Lung microvascular endothelial cell (primary cell): ENCODE results near the gene GDI2. TPM values are rescaled to one million over a fixed set of nuclear protein-coding genes. Genes with fewer than 3 reads are reported as not detected.
"Not testable (repeated sequence)": the region's sequence is repeated elsewhere in the genome, so short reads cannot be mapped to it uniquely, and the experiment has no call there.

Source experiments
- DNase-seq, 2 donors: peaks; one replicate each; pipeline versions ENCODE4 v3.0.0 to v3.0.0-alpha.2; 2010; ENCODE audit warnings: low read depth in 2 of 2
- total RNA-seq: library from RNA; depleted of rRNA; stranded (reverse); fragments of >200 nt; gene quantifications from 2 replicates; pipeline ENCODE4 v1.2.1, GENCODE V29; 2014

GDI2 gene
- total RNA-seq, 1 donor from 2014 or later: 356 TPM

GRCh38 chr10:5788969-5789368 lies 24.3 kb downstream of the GDI2 start:
- no peak for DNase-seq

GRCh38 chr10:5783300-5783699 lies 29.9 kb downstream of the GDI2 start:
- no peak for DNase-seq

GRCh38 chr10:5782174-5782573 lies 31.1 kb downstream of the GDI2 start:
- DNase-seq: no peak

GRCh38 chr10:5779730-5780129 lies 33.5 kb downstream of the GDI2 start:
- DNase-seq: no peak

GRCh38 chr10:5777758-5778157 lies 35.5 kb downstream of the GDI2 start:
- DNase-seq: not testable (repeated sequence)

GRCh38 chr10:5776881-5777197 lies 36.4 kb downstream of the GDI2 start:
- DNase-seq: peak; percentile 51 to 75

GRCh38 chr10:5776136-5776880 lies 36.9 kb downstream of the GDI2 start:
- peak in 1 of 2 donors; percentile 19 for DNase-seq

- no peak for DNase-seq
These were observed 37.5 kb downstream of the GDI2 start for GRCh38 chr10:5775685-5776084.

GRCh38 chr10:5774987-5775620 lies 38.1 kb downstream of the GDI2 start:
- no peak for DNase-seq

GRCh38 chr10:5766189-5766588 lies 47.0 kb downstream of the GDI2 start:
- DNase-seq: no peak

GRCh38 chr10:5765617-5766016 lies 47.6 kb downstream of the GDI2 start:
- no peak for DNase-seq

GRCh38 chr10:5764422-5765297 lies 48.6 kb downstream of the GDI2 start:
- DNase-seq: no peak

- no peak for DNase-seq
These were observed 50.7 kb downstream of the GDI2 start for GRCh38 chr10:5762531-5762930.

GRCh38 chr10:5761220-5761619 lies 52.0 kb downstream of the GDI2 start:
- no peak for DNase-seq

- DNase-seq: no peak
These were observed 52.7 kb downstream of the GDI2 start for GRCh38 chr10:5760515-5760914.

GRCh38 chr10:5758927-5759326 lies 54.3 kb downstream of the GDI2 start:
- no peak for DNase-seq

GRCh38 chr10:5757766-5758517 lies 55.3 kb downstream of the GDI2 start:
- DNase-seq: no peak

- DNase-seq: no peak
These were observed 60.8 kb downstream of the GDI2 start for GRCh38 chr10:5752301-5752871.

GRCh38 chr10:5751601-5752253 lies 61.5 kb downstream of the GDI2 start:
- no peak for DNase-seq

- DNase-seq: no peak
These were observed 64.8 kb downstream of the GDI2 start for GRCh38 chr10:5748394-5748803.

- DNase-seq: no peak
These were observed 67.0 kb downstream of the GDI2 start for GRCh38 chr10:5746197-5746596.
